ENCODE data around the gene NR1I3.

The NR1I3 gene

DNA sequence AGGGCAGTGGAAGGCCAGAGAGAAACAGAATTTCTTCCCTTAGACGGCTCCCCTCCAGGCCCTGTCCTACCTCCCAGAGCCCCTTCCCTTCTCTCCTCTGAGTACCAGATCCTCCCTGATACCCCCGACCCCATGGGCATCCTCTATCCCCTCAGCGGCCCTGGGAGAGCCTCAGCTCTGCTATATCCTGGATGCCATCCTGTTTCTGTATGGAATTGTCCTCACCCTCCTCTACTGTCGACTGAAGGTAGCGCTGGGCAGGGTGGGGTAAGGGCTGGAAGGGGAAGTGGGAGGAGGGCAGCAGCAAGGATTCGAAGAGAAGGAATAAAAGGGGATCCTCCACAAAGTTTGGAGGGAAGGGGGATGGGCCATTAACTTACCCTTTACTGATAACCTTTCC lies 20.2 kb downstream of the NR1I3 start:
- no peak for DNase-seq

DNA sequence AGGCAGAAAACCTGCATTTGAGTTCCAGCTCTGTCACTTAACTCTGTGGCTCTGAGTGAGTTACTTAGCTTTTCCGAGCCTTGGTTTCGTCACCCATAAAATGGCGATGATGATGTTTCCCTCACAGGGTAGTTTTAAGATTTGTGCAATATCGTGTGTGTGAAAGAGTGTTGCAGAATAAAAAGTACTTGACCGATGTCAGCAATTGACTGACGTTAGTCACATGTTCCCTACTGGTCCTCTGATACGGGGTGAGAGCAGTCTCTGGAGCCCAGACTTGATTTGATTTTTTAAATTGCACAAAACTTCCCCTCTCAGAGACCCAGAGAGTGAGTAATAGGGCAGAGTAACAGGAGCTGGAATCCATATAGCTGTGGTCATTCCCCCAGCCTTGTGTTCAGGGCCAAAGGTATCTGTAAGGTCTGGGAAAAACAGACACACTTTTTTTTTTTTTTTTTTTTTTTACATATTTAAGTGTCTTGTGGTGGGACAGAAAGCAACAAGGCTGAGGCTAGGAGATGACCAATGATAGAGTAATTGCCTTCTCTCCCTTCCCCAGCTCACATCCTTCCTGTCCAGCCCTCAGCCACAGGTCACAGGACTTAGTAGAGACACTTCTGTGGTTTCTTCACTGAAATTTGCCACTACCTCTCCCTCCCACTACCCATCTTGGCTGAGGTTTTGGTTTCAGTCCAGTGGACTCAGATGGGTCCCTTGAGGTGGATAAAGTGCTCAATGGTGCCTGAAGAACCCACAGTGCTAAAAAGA lies 20.9 kb downstream of the NR1I3 start:
- no peak for DNase-seq

DNA sequence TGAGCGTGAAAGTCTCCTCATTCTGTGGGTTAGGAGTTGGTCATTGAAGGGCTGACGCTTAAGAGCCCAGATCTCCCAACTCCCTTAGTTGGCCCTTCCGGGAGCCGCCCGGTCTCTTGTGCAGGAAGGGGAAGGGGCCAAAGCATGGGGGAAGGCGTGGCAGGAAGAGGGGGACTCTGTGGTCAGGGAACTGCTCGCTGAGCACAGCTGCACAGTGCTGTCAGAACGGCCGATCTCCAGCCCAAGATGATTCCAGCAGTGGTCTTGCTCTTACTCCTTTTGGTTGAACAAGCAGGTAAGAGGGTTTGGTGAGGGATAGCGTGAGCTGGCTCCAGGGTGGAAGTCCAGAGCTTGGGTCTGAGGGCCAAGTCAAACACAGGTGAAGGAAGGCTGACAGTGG lies 22.9 kb downstream of the NR1I3 start, which contains the start of gene FCER1G:
TSS of gene FCER1G (plus strand) at position 220 of the 400 bp plus-strand sequence. CDS start at position 247, 27 bp downstream.
- DNase-seq, result no peak

- no peak for DNase-seq
These were observed 23.6 kb downstream of the NR1I3 start for GRCh38 chr1:161214369-161214768.

DNA sequence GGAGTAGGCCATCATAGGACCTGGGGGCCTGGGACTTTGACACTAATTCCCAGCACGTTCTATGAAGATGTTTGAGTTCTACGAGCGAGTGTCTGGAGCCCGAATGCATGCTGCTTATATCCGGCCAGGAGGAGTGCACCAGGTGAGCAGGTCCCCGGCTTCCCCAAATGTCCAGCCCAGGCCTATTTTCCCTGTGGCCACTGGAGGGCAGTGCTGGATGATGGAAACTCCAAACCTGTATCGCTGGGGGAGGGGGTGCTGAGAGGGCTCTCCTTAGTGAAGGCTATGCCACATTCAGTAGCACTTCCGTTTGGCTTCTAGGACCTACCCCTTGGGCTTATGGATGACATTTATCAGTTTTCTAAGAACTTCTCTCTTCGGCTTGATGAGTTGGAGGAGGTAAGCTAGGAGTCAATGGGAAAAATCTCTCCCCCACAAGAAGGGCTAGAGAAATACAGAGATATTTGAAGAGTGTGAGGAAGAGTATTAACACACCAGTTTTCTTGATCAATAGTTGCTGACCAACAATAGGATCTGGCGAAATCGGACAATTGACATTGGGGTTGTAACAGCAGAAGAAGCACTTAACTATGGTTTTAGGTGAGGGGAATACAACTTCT lies 28.1 kb downstream of the NR1I3 start:
- DNase-seq, result peak; percentile 54

- no peak for DNase-seq
These were observed 30.8 kb downstream of the NR1I3 start for GRCh38 chr1:161207173-161207572.

GRCh38 chr1:161206411-161207140 lies 31.4 kb downstream of the NR1I3 start:
- DNase-seq, result no peak

GRCh38 chr1:161201836-161202712 lies 35.9 kb downstream of the NR1I3 start, which contains the start of gene NDUFS2:
Gene NDUFS2, plus strand, starts transcription at chr1:161202367. Its CDS starts 19 bp downstream, at chr1:161202386.
- DNase-seq, result peak; percentile 92

DNA sequence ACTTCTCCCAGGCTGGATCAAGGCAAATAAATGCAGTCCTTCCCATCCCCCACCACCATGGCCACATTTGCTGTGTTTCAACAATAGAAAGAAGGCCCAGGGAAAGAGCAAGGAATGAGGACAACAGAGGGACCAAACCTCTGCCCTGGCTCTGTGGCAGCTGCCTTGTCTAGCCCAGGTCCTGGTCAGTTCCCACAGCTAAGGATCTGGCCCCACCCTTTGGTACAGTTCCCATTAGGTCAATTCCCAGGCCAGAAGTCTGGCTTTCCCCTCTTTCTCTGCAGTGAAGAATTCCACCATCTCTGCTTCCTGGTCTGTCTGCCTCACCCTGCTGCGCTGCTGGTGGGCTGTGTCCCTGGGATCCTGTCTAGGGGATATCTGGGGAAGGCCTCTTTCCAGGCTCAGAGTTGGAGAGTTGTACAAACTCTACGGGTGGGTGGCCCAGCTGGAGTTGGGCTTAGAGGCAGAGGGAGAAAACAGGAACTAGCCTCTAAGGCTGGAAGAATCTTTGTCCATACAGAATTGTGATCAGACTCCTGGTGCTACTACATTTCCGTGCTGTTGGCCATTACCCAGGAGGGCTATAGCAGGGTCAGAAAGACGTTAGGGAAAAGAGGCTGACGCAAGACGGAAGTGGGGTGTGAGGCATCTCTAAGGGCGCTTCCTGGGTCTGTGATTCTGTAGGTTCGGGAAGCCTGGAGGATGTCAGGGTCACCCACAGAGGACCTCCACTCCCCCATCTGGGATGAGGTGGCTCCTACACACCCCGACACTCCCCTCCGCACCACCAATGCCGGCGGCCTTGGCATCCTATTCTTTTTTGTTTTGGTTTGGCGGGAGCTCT lies 36.8 kb downstream of the NR1I3 start:
- DNase-seq, result no peak

- DNase-seq, result no peak
These were observed 37.5 kb downstream of the NR1I3 start for GRCh38 chr1:161200421-161200991.

GRCh38 chr1:161199506-161200139 lies 38.4 kb downstream of the NR1I3 start:
- DNase-seq, result no peak

DNA sequence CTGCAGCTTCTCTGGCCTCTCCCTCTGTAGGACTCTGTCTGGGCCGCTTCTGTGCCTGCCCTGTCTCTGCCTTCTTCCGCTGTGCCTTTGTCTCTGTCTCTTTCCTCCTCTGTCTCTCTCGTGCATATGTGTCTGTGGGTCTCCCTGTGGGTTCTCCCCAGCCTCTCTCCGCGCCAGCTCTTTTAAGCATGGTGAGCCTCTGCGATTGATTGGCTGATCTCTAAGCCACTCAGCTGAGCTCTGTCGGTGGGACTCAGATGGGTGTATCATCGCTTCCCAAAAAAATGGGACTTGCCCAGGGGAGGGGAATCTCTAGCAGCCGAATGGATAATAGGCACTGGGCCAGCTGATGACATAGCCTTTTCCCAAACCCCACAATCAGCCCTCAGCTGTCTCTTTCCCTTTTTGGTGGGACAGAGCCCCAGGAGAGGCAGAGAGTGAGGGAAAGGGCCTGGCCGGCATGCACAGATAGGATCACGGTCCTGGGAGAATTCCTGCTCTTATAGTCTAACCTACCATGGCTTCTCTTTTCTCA lies 39.0 kb downstream of the NR1I3 start, which contains the start of gene ADAMTS4:
TSS of gene ADAMTS4 (minus strand) at position 158 of the 535 bp plus-strand sequence. CDS start 427 bp downstream, outside the sequence.
- no peak for DNase-seq

DNA sequence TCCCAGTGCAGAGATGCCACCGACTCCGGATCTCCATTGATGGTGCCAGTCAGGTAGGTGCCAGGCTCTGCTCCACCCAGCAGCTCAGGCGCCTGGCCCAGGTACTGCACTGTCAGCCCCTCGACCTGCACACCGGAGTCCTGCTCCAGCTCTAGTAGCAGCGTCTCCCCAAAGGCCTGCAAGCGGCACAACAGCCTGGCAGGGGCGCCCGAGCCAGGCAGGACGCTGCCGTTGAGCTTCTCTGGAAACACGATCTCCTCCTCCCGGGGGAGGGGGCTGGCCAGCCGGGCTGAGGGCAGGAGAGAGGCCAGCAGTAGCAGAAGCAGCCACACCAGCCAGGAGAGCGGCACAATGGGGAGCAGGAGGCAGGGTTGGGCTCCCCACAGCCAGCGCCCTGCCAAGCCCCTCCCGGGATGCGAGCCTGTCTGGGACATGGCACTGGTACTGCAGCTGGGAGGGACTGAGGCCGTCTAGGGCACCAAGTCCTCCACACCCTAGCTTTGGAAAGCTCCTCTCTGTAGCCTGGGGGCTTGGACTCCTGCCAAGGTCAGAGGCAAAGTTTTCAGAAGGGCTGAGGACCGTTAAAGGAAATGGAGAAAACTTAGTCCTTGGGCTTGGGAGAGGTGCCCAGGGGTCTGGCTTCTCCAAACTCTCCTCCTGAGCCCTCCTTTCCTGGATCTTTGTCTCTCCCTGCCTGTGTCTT lies 39.7 kb downstream of the NR1I3 start:
- DNase-seq, result no peak

DNA sequence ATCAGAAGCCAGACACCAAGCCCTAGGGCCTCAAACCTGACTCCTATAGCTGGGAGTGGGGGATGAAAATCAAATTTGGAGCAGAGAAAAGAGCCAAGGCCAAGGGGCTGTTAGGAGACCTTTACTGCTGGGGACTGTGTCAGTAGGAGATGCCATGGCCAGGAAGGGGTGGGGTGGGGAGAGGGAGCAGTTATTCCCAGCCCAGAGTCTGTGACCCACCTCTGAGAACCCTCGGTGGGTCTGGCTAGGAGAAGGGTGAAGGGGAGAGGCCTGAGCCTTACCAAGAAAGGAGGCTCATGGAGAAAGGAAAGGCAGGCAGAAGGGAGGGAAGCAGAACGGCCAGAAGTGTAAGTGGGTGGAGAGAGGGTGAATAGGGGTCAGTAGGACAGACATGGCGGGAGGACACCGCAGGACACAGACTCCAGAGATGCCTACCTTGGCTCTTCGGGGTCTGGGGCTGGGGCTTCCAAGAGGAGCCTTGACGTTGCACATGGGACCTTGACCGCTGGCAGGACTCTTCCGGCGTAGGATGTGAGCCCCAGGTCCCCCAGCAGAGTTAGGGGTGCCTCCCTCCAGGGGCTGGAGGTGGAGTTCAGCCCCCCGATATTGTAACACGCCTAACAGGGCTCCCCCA lies 40.3 kb downstream of the NR1I3 start:
- DNase-seq, result no peak

- no peak for DNase-seq
These were observed 41.2 kb downstream of the NR1I3 start for GRCh38 chr1:161196521-161197451.

- no peak for DNase-seq
These were observed 41.9 kb downstream of the NR1I3 start for GRCh38 chr1:161196111-161196510.

DNA sequence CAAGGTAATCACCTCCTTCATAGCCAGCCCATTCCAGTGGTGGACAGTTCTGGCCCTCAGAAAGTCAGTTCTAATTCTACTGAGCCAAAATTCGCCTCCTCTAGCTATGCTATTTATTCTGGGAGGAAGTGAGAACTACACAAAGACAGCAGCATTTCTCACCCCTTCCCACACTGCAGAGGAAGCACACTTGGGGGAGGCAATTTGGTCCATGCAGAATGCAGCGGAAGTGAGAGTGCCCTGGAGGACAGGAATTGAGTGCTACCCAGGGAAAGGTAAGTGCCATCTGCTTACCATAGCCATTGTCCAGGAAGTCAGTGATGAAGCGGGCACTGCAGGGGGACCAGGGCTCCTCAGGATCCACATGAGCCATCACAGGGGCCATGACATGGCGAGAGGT lies 42.8 kb downstream of the NR1I3 start:
- DNase-seq, result no peak
